WTC11 (cell line): ENCODE measurements around the gene SDHA. TPM values are rescaled to one million over a fixed set of nuclear protein-coding genes. Genes with fewer than 3 reads are reported as not detected.

Experiments used
- ATAC-seq: fragments of 200-7000 bp; cut with Tn5 transposase; 2 replicates; pipeline ENCODE4 v1.10.0; 2021; ENCODE audit warnings: mild to moderate bottlenecking, moderate library complexity
- CTCF ChIA-PET: fragments of 300-600 bp; sonication (Branson Sonifier 250); formaldehyde crosslinking; loops from one replicate; lab custom pipeline; 2021; ENCODE audit warnings: antibody characterized with exemption; lab: Charles Lee
- POLR2A ChIA-PET: fragments of 350-600 bp; sonication (Branson Sonifier 250); formaldehyde crosslinking; loops from one replicate; lab custom pipeline; 2021; ENCODE audit warnings: antibody characterized with exemption; lab: Charles Lee
- DNase-seq: peaks from one replicate; pipeline ENCODE4 v3.0.0; 2021; ENCODE audit warnings: low spot score
- H3K27ac Mint-ChIP-seq: 2 replicates; pipeline ENCODE4 v1.8.0; 2021; ENCODE audit warnings: mixed read lengths
- H3K27me3 Mint-ChIP-seq: 2 replicates; pipeline ENCODE4 v1.8.0; 2021; ENCODE audit warnings: low read depth, mild to moderate bottlenecking, moderate library complexity, mixed read lengths
- H3K36me3 Mint-ChIP-seq: 2 replicates; pipeline ENCODE4 v1.8.0; 2021; ENCODE audit warnings: mixed read lengths
- H3K4me1 Mint-ChIP-seq: 2 replicates; pipeline ENCODE4 v1.8.0; 2022; ENCODE audit warnings: mixed read lengths
- H3K4me3 Mint-ChIP-seq: 2 replicates; pipeline ENCODE4 v1.8.0; 2021; ENCODE audit warnings: mild to moderate bottlenecking, moderate library complexity, mixed read lengths
- H3K9me3 Mint-ChIP-seq: 2 replicates; pipeline ENCODE4 v1.8.0; 2021; ENCODE audit warnings: mixed read lengths
- AFF4 ChIP-seq: sonication (generic); formaldehyde crosslinking; IDR thresholded peaks from 2 replicates; pipeline ENCODE4 v1.8.1; 2023; ENCODE audit warnings: mild to moderate bottlenecking, missing genetic modification reagents, borderline replicate concordance
- AR ChIP-seq: fragments of 250-450 bp; sonication (Bioruptor Pico); IDR thresholded peaks from 2 replicates; pipeline ENCODE4 v1.9.0; 2021; ENCODE audit warnings: mild to moderate bottlenecking
- ATF1 ChIP-seq: sonication (generic); formaldehyde crosslinking; IDR thresholded peaks from 2 replicates; pipeline ENCODE4 v1.8.1; 2023; ENCODE audit warnings: mild to moderate bottlenecking, moderate library complexity, missing genetic modification reagents
- CREB1 ChIP-seq: sonication (generic); formaldehyde crosslinking; IDR thresholded peaks from 2 replicates; pipeline ENCODE4 v1.8.0; 2023; ENCODE audit warnings: mild to moderate bottlenecking, missing genetic modification reagents
- FOXJ3 ChIP-seq: sonication (generic); formaldehyde crosslinking; IDR thresholded peaks from 2 replicates; pipeline ENCODE4 v1.9.0; 2021; ENCODE audit warnings: missing genetic modification reagents, mild to moderate bottlenecking, borderline replicate concordance
- FOXK1 ChIP-seq: sonication (generic); formaldehyde crosslinking; IDR thresholded peaks from 2 replicates; pipeline ENCODE4 v1.8.0; 2022; ENCODE audit warnings: mild to moderate bottlenecking, moderate library complexity, missing genetic modification reagents
- FOXP1 ChIP-seq: sonication (generic); formaldehyde crosslinking; IDR thresholded peaks from 2 replicates; pipeline ENCODE4 v1.8.0; 2022; ENCODE audit warnings: missing genetic modification reagents, mild to moderate bottlenecking, moderate library complexity, borderline replicate concordance
- FOXP4 ChIP-seq: sonication (generic); formaldehyde crosslinking; IDR thresholded peaks from 2 replicates; pipeline ENCODE4 v1.8.0; 2022; ENCODE audit warnings: mild to moderate bottlenecking, missing genetic modification reagents
- GABPB1 ChIP-seq: sonication (generic); formaldehyde crosslinking; IDR thresholded peaks from 2 replicates; pipeline ENCODE4 v1.8.1; 2023; ENCODE audit warnings: mild to moderate bottlenecking, missing genetic modification reagents
- GRHL2 ChIP-seq: fragments of 250-450 bp; sonication (Bioruptor Pico); IDR thresholded peaks from 2 replicates; pipeline ENCODE4 v1.8.0; 2022; ENCODE audit warnings: mild to moderate bottlenecking, moderate library complexity; ENCODE audit not compliant: insufficient replicate concordance, severe bottlenecking
- HMGA2 ChIP-seq: fragments of 250-450 bp; sonication (Bioruptor Pico); IDR thresholded peaks from 2 replicates; pipeline ENCODE4 v1.4.0; 2021; ENCODE audit warnings: mild to moderate bottlenecking, moderate library complexity
- NR1H2 ChIP-seq: sonication (generic); formaldehyde crosslinking; IDR thresholded peaks from 2 replicates; pipeline ENCODE4 v1.9.0; 2021; ENCODE audit warnings: mild to moderate bottlenecking, moderate library complexity, missing genetic modification reagents
- RORB ChIP-seq: fragments of 250-450 bp; sonication (Bioruptor Pico); IDR thresholded peaks from 2 replicates; pipeline ENCODE4 v1.9.0; 2021; ENCODE audit warnings: mild to moderate bottlenecking
- SMAD4 ChIP-seq: sonication (generic); formaldehyde crosslinking; IDR thresholded peaks from 2 replicates; pipeline ENCODE4 v1.8.0; 2022; ENCODE audit warnings: mild to moderate bottlenecking, missing genetic modification reagents
- USF1 ChIP-seq: sonication (generic); formaldehyde crosslinking; IDR thresholded peaks from 2 replicates; pipeline ENCODE4 v1.8.0; 2022; ENCODE audit warnings: mild to moderate bottlenecking, missing genetic modification reagents
- ZNF121 ChIP-seq: sonication (generic); formaldehyde crosslinking; IDR thresholded peaks from 2 replicates; pipeline ENCODE4 v1.8.0; 2023; ENCODE audit warnings: missing genetic modification reagents
- ZNF138 ChIP-seq: sonication (generic); formaldehyde crosslinking; conservative IDR thresholded peaks from 2 replicates; pipeline ENCODE4 v1.8.1; 2022; ENCODE audit warnings: mild to moderate bottlenecking, moderate library complexity, missing genetic modification reagents
- ZNF281 ChIP-seq: sonication (generic); formaldehyde crosslinking; IDR thresholded peaks from 2 replicates; pipeline ENCODE4 v1.8.0; 2023; ENCODE audit warnings: mild to moderate bottlenecking, missing genetic modification reagents
- ZNF423 ChIP-seq: fragments of 250-450 bp; sonication (Bioruptor Pico); IDR thresholded peaks from 2 replicates; pipeline ENCODE4 v2.1.2; 2022; ENCODE audit warnings: mild to moderate bottlenecking, moderate library complexity
- total RNA-seq: library from RNA; stranded (reverse); gene quantifications from 3 replicates; pipeline ENCODE4 v1.2.3, GENCODE V29; 2021

The SDHA gene
- total RNA-seq, 1 experiment from 2014 or later: 145 TPM

GRCh38 chr5:180286-180918, 37.7 kb upstream of the SDHA start:
- peak; percentile 44; the same call in 1 of the 2 replicates for ATAC-seq
- ChIA-PET POLR2A (no interaction called here), CTCF (interaction anchor here (0.8 to 1.4 kb wide), 4 partner anchors 8 to 137 kb away, joined by 3 to 9 read pairs (median 4); partner anchors contain the start of genes CCDC127 and SDHA)
- Mint-ChIP-seq H3K4me1 (peaks cover 13% of the 10 kb centered on the region), H3K9me3 (no peaks in the 10 kb centered on the region), H3K36me3 (peaks cover 20% of the 10 kb centered on the region), H3K27ac (no peak overlapping the region), H3K27me3 (no peaks in the 10 kb centered on the region), H3K4me3 (no peak overlapping the region)
- TF ChIP-seq AR (CRISPR knock-in tag) (no peak), CREB1 (CRISPR knock-in tag) (no peak), ZNF121 (CRISPR knock-in tag) (no peak), ZNF281 (CRISPR knock-in tag) (no peak), NR1H2 (no peak), FOXP1 (no peak), HMGA2 (CRISPR knock-in tag) (no peak), FOXJ3 (CRISPR knock-in tag) (no peak), GRHL2 (no peak), RORB (CRISPR knock-in tag) (no peak), ZNF138 (CRISPR knock-in tag) (no peak), GABPB1 (CRISPR knock-in tag) (no peak), AFF4 (no peak), SMAD4 (CRISPR knock-in tag) (no peak), USF1 (no peak), FOXP4 (CRISPR knock-in tag) (no peak), ZNF423 (CRISPR knock-in tag) (no peak), FOXK1 (CRISPR knock-in tag) (no peak), ATF1 (CRISPR knock-in tag) (no peak)
- DNase-seq: no peak
